CD4-positive, alpha-beta T cell treated with Interleukin-6 at 100 ng/mL for 8 hours (primary cell): ENCODE measurements around the gene BLM.

ENCODE experiments used
- DNase-seq: peaks from one replicate; pipeline ENCODE4 v3.0.0-alpha.2; 2020; ENCODE audit warnings: mixed read lengths, low spot score

The BLM gene

DNA sequence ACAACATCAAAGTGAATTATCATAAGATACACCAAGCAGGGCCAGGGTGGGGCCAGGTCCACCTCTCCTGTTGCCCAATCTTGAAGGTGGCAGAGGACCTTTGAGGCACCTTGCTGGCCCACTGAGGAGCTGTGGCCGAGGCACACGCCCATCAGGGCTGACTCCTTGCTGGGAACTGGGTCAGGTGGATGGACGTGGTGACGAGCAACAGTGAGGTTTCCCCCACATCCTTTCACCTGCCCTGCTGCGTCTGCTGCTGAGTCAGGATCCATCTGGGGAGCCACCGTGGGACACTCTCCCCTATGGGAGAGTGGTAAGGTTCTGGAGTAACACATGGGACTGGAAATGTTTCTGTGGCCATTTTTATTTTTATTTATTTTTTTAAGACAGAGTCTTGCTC, 134.0 kb downstream of the BLM start:
- DNase-seq: peak; percentile 30

DNA sequence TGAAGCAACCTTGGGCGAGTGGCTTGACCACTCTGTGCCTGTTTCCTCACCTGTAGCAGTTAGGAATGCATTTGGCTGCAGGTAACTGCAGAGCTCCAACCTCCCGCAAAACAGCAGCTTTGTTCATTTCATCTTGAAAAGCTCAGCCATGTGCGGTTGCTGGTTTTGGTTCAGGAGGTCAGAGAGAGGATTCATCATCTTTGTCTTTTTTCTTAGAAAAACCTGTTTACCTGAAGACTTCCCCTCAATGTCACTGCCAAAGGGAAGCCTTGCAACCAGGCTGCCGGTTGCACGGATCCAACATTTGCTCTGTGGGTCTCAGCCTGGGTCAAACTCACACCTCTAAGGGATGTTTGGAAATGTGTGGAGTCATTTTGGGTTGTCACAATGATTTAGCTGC, 134.8 kb downstream of the BLM start:
- DNase-seq: no peak

DNA sequence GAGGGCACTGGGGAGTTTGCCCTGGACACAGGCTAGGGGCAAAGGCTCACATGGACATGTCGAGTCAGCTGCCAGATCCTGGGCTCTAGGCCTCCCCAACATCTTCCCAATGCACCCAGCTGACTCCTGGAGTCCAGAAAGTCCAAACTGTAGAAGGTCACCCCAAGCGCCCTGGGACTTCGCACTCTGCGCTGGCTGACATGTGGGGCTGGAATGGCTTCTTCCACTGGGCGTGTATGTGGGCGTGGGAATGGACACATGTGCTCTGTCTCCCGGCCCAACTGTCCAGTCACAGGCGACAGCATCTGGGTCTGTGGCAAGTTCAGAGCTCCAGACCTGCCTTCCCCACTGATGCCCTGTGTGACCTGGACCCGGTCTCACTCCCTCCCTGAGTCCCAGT, 138.0 kb downstream of the BLM start:
- no peak for DNase-seq

DNA sequence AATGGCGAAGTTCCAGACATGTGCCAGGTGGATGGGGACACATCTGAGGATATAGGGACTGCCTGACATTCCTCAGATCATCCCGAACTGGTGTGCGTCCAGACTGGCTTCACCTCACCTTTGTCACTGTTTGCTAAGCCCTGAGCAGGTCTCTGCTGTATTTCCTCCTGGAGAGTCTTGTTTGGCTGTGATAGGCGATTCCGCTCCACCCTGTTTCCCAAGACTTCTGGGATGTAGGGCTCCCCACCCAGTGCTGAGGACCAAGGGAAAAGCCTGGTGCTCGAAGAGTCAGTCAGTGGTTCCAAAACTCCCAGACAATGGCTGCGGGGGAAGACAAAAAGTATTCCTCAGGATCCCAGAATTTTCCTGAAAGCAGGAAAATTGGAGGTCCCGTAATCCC, 140.2 kb downstream of the BLM start:
- no peak for DNase-seq

DNA sequence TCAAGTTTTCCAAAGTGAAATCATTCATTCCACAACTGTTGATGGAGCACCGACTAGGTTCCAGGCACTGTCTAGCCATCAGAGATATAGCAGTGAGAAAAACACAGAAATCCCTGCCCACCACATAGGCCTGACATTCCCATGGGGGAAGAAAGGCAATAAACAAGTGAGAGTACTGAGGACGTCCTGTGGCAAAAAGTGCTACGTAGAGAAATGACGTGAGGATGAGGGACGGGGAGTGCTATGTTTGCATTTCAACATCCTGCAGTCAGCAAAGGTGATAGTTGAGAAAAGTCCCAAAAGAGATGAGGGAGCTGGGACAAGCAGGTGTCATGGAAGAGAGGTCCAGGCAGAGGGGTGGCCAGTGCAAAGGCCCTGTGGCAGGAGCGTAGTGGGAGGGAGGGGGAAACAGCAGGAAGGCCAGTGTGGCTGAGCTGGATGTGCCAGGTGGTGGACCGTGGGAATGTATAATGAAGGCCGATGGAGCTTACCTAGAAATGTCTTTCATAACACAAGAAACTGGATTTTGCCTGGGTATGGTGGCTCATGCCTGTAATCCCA, 140.8 kb downstream of the BLM start:
- no peak for DNase-seq

DNA sequence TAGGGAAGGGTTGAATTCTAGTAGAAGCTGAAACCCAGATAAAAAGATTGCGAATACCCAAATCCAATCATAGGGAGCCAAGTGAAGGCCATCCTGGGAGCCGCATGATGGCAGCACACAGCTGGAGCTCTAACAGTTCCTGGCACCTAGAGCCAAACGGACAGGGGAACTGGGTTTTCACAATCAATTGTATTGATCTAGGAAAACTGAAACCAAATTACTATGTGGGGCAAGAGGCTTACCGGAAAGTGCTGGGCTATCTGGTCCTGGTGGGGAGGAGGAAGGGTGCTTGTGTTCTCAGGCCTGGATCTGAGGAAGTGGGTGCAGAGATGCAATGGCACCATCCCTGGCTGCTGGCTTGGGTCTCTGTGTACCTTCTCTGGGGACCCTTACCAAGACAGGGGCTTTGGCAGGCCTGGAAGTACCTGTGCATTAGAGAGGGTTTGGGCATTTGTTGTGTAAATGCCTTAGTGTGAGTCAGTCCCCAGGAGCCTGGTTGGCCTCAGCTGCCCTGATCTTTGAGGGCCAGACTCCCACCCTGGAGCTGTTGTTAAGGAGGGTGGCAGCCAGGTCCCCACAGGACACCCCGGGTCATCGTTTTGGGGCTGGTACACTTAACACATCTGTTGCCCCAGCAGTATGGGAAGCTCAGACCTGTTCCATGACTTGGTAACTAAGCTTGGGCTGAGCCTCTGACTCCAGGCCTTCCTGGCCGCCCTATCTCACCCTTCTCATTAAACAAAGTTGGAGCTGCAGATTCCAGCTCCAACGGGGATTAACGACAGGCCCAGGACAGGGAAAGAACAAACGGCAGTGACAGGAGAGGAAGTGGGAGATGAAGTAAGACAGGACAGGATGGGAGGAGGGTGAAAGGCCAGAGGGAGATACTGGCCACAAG, 142.3 kb downstream of the BLM start:
- no peak for DNase-seq

DNA sequence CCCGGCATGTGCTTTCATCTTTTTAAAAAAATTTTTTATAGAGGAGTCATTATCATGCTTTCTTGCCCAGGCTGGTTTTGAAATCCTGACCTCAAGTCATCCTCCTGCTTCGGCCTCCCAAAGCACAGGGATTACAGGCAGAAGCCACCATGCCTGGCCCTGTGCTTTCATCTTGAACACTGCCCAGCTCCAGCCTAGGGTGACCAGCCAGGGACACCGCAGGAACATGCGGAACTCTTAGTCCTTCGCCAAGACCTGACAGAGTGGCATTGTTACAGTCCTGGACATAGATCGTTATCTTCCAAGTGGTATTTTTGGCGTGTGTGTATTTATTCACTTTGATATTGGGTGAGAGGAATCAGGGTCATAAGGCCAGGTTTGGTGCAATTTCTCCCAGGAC, 143.3 kb downstream of the BLM start:
- no peak for DNase-seq

DNA sequence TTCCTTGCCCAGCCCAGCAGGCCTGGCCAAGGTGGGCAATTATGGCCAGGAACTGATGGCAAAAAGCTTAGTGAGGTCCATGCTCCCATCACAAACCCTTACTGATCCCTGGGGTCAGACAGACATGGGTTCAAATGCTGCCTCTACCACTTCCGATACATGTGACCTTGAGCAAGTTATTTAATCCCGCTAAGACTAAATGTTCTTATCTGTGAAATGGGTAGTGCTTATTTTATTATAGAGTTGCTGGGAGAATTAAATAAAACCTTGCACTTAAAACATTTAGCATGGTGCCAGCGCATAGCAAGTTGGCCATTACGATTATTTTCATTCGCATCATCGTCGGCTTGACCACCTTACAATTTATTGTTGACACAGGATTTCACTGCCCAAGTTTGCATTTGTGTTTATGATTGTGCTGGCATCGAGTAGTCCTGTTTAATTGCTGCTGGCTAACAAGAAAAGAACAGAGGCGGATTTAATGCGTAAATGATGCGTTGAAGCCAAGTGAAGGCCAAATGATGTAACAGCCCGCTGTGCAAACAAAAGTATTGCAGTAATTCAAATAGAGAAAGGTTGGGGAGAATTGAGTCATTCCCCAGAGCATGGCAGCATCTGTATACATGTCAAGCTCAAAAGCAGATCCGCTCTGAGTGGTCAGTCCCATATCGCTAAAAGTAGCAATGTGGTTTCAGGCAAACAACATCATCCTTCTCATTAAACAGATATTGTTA, 144.0 kb downstream of the BLM start:
- DNase-seq: no peak

DNA sequence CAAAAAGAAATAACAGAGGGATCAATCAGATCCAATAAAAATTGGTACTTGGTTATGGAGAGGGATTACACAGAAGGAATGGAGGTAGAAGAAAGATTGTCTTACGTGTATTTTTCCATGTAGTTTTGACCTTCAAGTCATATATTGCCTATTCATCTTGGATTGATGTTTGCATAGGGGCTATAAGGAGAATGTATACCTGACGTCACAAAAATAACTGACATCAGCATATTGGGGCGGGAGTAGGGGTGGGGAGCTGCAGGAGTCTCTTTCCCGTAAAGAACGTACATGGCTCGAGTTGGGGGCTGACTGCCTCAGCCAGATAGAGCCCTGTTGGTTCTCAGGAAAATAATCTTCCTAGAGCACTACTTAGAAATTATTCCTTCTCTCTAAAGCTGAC, 145.3 kb downstream of the BLM start:
- no peak for DNase-seq

DNA sequence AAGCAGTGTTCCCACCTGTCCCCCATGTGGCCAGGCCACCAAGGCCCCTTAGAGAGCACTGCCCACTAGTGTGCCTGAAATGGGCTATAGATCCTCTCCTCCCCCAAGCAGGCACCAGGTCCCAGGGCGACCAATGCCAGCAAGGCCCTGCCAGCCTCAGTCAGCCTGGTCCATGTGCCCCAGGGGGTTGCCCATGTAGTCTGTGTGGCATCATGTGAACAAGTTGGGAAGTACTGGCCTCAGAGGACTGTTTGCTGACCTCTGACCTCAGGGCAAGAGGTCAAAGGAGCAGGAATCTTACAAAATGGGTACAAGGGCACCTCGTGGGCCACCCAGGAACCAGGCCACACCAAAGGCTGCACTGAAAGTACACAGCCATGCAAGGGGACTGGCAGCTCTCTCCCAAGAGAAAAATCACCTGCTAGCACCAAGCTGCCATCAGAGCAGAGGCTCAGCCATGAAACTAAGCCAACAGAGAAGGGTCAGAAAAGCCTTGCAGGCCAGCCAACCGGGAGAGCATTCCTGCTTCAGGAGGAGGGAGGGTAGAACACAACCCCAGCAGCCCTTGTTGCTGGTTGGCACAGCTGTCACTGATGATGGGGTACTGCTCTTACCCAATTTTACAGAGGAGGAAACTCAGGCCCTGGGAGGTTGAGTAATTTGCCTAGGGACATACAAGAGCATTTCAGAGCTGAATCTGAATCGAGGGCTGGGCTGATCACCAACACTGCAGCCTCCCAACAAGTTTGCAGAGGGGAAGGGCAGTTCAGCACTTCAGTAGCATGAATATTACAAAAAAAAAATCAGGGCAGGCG, 146.0 kb downstream of the BLM start:
- DNase-seq: no peak

DNA sequence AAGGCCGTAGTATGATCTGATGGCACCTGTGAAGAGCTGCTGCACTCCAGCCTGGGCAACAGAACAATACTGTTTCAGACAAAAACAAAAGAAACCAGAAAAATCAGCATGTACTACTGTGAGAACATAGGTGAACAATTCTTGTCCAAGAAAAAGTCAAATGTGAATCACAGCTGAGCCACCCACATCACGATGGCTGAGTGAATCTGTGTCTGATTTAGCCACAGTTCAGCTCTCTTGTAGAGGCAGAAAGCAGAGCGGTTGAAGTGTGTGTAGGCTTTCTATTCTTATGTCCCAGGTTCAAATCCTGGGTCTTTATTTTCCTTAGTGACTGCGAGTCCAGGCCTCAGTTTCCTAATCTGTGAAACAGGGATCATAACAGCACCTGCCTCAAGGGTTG, 146.8 kb downstream of the BLM start:
- DNase-seq: no peak

DNA sequence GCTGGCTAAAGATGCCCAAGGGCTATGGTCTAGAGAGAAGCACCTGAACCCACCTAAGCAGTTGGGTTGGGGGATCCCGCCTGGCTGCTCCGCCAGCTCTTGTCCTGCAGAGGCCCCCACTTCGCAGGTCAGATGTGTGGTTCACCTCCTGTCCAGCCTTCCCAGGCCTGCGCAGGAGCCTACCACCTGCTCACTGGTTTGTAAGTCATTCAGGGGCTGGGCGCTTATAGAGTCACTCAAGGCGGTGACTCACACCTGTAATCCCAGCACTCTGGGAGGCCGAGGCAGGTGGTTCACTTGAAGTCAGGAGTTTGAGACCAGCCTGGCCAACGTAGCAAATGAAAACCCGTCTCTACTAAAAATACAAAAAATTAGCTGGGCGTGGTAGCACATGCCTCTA, 147.4 kb downstream of the BLM start:
- DNase-seq: no peak

DNA sequence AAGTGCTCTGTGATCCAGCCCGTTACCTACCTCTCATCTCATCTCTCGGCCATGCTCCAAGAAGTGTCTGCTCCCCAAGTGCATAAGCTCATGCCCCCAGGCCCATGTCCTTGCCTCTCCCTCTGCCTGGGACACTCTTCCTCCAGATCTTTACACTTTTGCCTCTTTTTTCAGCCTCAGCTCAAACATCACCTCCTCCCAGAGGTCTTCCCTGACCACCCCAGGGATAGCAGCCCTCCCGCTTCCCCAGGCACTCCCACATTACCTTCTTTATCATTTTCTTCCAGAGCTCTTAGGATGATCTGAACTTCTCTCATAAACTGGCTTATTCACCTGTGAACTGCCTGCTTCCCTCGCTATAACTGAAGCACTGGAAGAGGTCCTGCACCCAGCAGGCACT, 148.6 kb downstream of the BLM start:
- no peak for DNase-seq
